Measurements from ENCODE around the gene KLK6.

DNA sequence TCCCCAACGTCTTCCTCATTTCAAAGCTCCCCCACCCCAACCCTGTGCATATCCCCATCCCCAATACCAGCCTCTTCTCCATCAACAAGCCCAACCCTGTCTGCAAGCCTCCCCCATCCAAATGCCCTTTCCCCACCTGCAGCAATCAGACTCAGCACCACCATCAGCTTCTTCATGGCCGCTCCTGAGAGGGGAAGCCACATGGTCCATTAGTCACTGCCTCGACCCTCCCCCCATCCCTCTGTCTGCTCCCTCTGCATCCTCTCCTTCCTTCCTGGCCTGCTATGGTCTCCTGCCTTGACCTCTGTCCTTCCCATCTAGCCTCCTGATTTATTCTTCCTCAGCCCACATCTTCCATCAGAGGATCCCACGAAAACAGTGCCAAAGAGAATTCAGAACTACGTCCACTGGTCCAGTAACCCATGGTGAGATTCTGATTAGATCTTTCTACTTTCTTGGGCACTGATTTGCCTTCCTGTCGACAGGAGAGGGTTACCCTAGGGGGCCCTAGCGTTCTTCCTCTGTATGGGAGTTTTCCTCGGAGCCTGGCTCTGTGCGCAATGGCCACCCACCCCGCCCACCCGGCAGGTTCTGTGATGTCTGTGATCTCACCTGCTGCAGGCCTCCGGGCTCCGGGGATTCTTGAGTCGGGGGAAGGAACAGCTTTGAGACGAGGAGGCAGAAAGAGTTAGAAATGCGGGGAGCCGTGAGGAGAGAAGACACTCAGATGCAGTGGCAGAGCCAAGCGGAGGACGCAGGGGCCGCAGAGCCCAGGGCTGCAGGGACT is 1.3 kb downstream of the KLK6 start:
- TF ChIP-seq, protein P1, sequence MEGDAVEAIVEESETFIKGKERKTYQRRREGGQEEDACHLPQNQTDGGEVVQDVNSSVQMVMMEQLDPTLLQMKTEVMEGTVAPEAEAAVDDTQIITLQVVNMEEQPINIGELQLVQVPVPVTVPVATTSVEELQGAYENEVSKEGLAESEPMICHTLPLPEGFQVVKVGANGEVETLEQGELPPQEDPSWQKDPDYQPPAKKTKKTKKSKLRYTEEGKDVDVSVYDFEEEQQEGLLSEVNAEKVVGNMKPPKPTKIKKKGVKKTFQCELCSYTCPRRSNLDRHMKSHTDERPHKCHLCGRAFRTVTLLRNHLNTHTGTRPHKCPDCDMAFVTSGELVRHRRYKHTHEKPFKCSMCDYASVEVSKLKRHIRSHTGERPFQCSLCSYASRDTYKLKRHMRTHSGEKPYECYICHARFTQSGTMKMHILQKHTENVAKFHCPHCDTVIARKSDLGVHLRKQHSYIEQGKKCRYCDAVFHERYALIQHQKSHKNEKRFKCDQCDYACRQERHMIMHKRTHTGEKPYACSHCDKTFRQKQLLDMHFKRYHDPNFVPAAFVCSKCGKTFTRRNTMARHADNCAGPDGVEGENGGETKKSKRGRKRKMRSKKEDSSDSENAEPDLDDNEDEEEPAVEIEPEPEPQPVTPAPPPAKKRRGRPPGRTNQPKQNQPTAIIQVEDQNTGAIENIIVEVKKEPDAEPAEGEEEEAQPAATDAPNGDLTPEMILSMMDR (IDR thresholded peaks at IDR 0.05), result no peak
- no peak for TF ChIP-seq POLR2A (IDR thresholded peaks at IDR 0.05)

Data from testis (tissue), 2 donors.